H1 (cell line): ENCODE results near the gene YWHAE. TPM values are rescaled to one million over a fixed set of nuclear protein-coding genes. Genes with fewer than 3 reads are reported as not detected.

ENCODE experiments used
- CTCF ChIA-PET: fragments of 300-600 bp; sonication (Branson Sonifier 250); formaldehyde crosslinking; loops from one replicate; lab custom pipeline; 2021; ENCODE audit not compliant: partially characterized antibody; lab: Charles Lee
- POLR2A ChIA-PET: fragments of 300-600 bp; sonication (Branson Sonifier 250); formaldehyde crosslinking; loops from one replicate; lab custom pipeline; 2021; ENCODE audit warnings: inconsistent platforms; ENCODE audit not compliant: partially characterized antibody; lab: Charles Lee
- DNase-seq, 2 experiments: peaks; one replicate each; pipeline versions ENCODE4 v3.0.0 to v3.0.0-alpha.2; 2010 to 2022; ENCODE audit warnings: low spot score in 2 of 2, low read depth in 1 of 2, mixed read lengths in 1 of 2
- FAIRE-seq: peaks from 2 replicates; lab custom pipeline; 2011; peaks lifted over from hg19 to GRCh38; lab: Jason Lieb, UNC
- H2AFZ ChIP-seq: 2 replicates; pipeline ENCODE4 v1.8.1; 2012; ENCODE audit warnings: low read length, inconsistent platforms
- H2AK5ac ChIP-seq: 2 replicates; pipeline ENCODE4 v1.6.1; 2013; ENCODE audit warnings: low read depth, low read length
- H2BK120ac ChIP-seq: replicated peaks from 2 replicates; pipeline ENCODE3; 2013; ENCODE audit warnings: low read depth, low read length, inconsistent platforms
- H2BK12ac ChIP-seq: 2 replicates; pipeline ENCODE4 v1.6.1; 2013; ENCODE audit warnings: low read depth, low read length
- H2BK15ac ChIP-seq: 2 replicates; pipeline ENCODE4 v1.6.1; 2013; ENCODE audit warnings: low read length
- H2BK20ac ChIP-seq: 2 replicates; pipeline ENCODE4 v1.6.1; 2013; ENCODE audit warnings: low read length
- H2BK5ac ChIP-seq: 2 replicates; pipeline ENCODE4 v1.6.1; 2013; ENCODE audit warnings: low read depth, low read length
- H3K14ac ChIP-seq: 2 replicates; pipeline ENCODE4 v1.6.1; 2013; ENCODE audit warnings: inconsistent platforms; ENCODE audit not compliant: insufficient read length
- H3K18ac ChIP-seq: 2 replicates; pipeline ENCODE4 v1.6.1; 2013; ENCODE audit warnings: low read length; ENCODE audit errors: extremely low read depth
- H3K23ac ChIP-seq: 2 replicates; pipeline ENCODE4 v1.6.1; 2013; ENCODE audit warnings: inconsistent platforms; ENCODE audit not compliant: insufficient read length
- H3K23me2 ChIP-seq: 2 replicates; pipeline ENCODE4 v1.6.1; 2013; ENCODE audit warnings: low read depth, low read length
- H3K27ac ChIP-seq: 2 replicates; pipeline ENCODE4 v1.6.1; 2011; ENCODE audit warnings: low read depth, low read length, inconsistent platforms
- H3K27me3 ChIP-seq, 4 experiments: replicated peaks in 1 of 4; 1 replicate in 1 of 4; 2 replicates in 3 of 4; pipeline versions ENCODE4 v1.6.1 to v1.8.1; 2011 to 2013; ENCODE audit warnings: low read length in 3 of 4, mild to moderate bottlenecking in 3 of 4, inconsistent platforms in 2 of 4, mixed read lengths in 2 of 4, moderate library complexity in 1 of 4; ENCODE audit not compliant: control insufficient read depth in 3 of 4, insufficient read depth in 3 of 4; ENCODE audit errors: extremely low read depth in 1 of 4
- H3K36me3 ChIP-seq, 4 experiments: 2 replicates each; pipeline versions ENCODE4 v1.6.1 to v1.8.1; 2011 to 2013; ENCODE audit warnings: mild to moderate bottlenecking in 4 of 4, low read length in 3 of 4, moderate library complexity in 2 of 4, control low read depth in 1 of 4, inconsistent platforms in 1 of 4; ENCODE audit not compliant: insufficient read depth in 4 of 4, control insufficient read depth in 2 of 4
- H3K4ac ChIP-seq: replicated peaks from 2 replicates; pipeline ENCODE3; 2013; ENCODE audit warnings: low read length, low read depth, mixed read lengths, inconsistent platforms; ENCODE audit not compliant: insufficient read length
- H3K4me1 ChIP-seq, 4 experiments: replicated peaks in 1 of 4; 1 replicate in 1 of 4; 2 replicates in 3 of 4; pipeline versions ENCODE4 v1.6.1 to v1.8.1; 2011 to 2013; ENCODE audit warnings: low read length in 3 of 4, inconsistent platforms in 2 of 4, mixed read lengths in 1 of 4; ENCODE audit not compliant: insufficient read depth in 4 of 4, control insufficient read depth in 3 of 4
- H3K4me2 ChIP-seq, 2 experiments: 2 replicates each; pipeline versions ENCODE4 v1.6.1 to v1.8.1; 2011 to 2013; ENCODE audit warnings: low read depth in 2 of 2, low read length in 2 of 2, control low read depth in 1 of 2, inconsistent platforms in 1 of 2, mild to moderate bottlenecking in 1 of 2; ENCODE audit not compliant: insufficient read depth in 1 of 2
- H3K4me3 ChIP-seq, 4 experiments: fragments of 200-600, 300-600 bp in 1 of 4; sonication (generic), shearing (Covaris generic), sonication (Bioruptor Twin) in 1 of 4; 2 replicates each; pipeline versions ENCODE4 v1.5.1 to v1.8.1; 2011 to 2016; ENCODE audit warnings: low read length in 4 of 4, low read depth in 3 of 4, control low read depth in 2 of 4, inconsistent platforms in 2 of 4, mild to moderate bottlenecking in 2 of 4, mixed read lengths in 1 of 4, moderate library complexity in 1 of 4; ENCODE audit not compliant: insufficient read depth in 2 of 4; ENCODE audit errors: extremely low read depth in 1 of 4
- H3K56ac ChIP-seq: replicated peaks from 2 replicates; pipeline ENCODE3; 2013; ENCODE audit warnings: low read depth, mild to moderate bottlenecking, mixed read lengths, low read length, inconsistent platforms; ENCODE audit not compliant: insufficient read length
- H3K79me1 ChIP-seq: 2 replicates; pipeline ENCODE4 v1.6.1; 2013; ENCODE audit warnings: low read depth, low read length, control low read depth
- H3K79me2 ChIP-seq, 2 experiments: 2 replicates each; pipeline versions ENCODE4 v1.6.1 to v1.8.1; 2012 to 2013; ENCODE audit warnings: low read length in 2 of 2, mild to moderate bottlenecking in 2 of 2, inconsistent platforms in 1 of 2; ENCODE audit not compliant: insufficient read depth in 2 of 2, control insufficient read depth in 1 of 2
- H3K9ac ChIP-seq, 4 experiments: replicated peaks in 1 of 4; 1 replicate in 1 of 4; 2 replicates in 3 of 4; pipeline versions ENCODE4 v1.6.1 to v1.8.1; 2011 to 2013; ENCODE audit warnings: low read depth in 3 of 4, low read length in 3 of 4, control low read depth in 2 of 4, mild to moderate bottlenecking in 2 of 4, moderate library complexity in 2 of 4, inconsistent platforms in 1 of 4; ENCODE audit errors: extremely low read depth in 1 of 4
- H3K9me3 ChIP-seq, 2 experiments: 2 replicates each; pipeline versions ENCODE4 v1.6.1 to v1.8.1; 2012 to 2013; ENCODE audit warnings: mild to moderate bottlenecking in 2 of 2, moderate library complexity in 2 of 2, control low read depth in 1 of 2, inconsistent platforms in 1 of 2, low read depth in 1 of 2, low read length in 1 of 2, mixed read lengths in 1 of 2; ENCODE audit not compliant: insufficient read depth in 2 of 2
- H4K20me1 ChIP-seq, 2 experiments: replicated peaks in 1 of 2; 2 replicates each; pipeline versions ENCODE3 to v1.8.1; 2011 to 2013; ENCODE audit warnings: inconsistent platforms in 2 of 2, low read length in 2 of 2, mild to moderate bottlenecking in 1 of 2; ENCODE audit not compliant: insufficient read depth in 2 of 2, control insufficient read depth in 1 of 2
- H4K5ac ChIP-seq: 2 replicates; pipeline ENCODE4 v1.6.1; 2013; ENCODE audit warnings: low read length, low read depth, mixed read lengths, inconsistent platforms; ENCODE audit not compliant: insufficient read length
- H4K8ac ChIP-seq: 2 replicates; pipeline ENCODE4 v1.8.0; 2013; ENCODE audit warnings: mild to moderate bottlenecking, moderate library complexity, low read length, inconsistent platforms; ENCODE audit not compliant: insufficient read depth; ENCODE audit errors: extremely low read depth
- H4K91ac ChIP-seq: replicated peaks from 2 replicates; pipeline ENCODE3; 2013; ENCODE audit warnings: low read length, mixed read lengths, inconsistent platforms; ENCODE audit not compliant: insufficient read length
- ASH2L ChIP-seq: fragments of 200-600, 300-600 bp; sonication (generic); IDR thresholded peaks from one replicate; pipeline ENCODE4 v1.7.1; 2017; ENCODE audit warnings: low read length
- CEBPB ChIP-seq: IDR thresholded peaks from 2 replicates; pipeline ENCODE4 v1.6.1; 2012; ENCODE audit warnings: low read depth, low read length
- HDAC2 ChIP-seq, 2 experiments: fragments of 300-600 bp in 1 of 2; sonication (generic) in 1 of 2; IDR thresholded peaks; 2 replicates each; pipeline ENCODE4 v1.6.1; 2011 to 2012; ENCODE audit warnings: low read depth in 2 of 2, low read length in 2 of 2, mild to moderate bottlenecking in 2 of 2, moderate library complexity in 2 of 2, borderline replicate concordance in 1 of 2, inconsistent platforms in 1 of 2
- JUND ChIP-seq: IDR thresholded peaks from 2 replicates; pipeline ENCODE4 v1.6.1; 2011; ENCODE audit warnings: mild to moderate bottlenecking, improper control_type of control experiment, low read length
- RAD21 ChIP-seq, 2 experiments: IDR thresholded peaks in 1 of 2; conservative IDR thresholded peaks in 1 of 2; 2 replicates each; pipeline ENCODE4 v1.6.1; 2011; ENCODE audit warnings: low read depth in 2 of 2, low read length in 2 of 2, improper control_type of control experiment in 1 of 2, inconsistent platforms in 1 of 2, mild to moderate bottlenecking in 1 of 2, moderate library complexity in 1 of 2
- RNF2 ChIP-seq: fragments of 200-900, 300-1000 bp; sonication (generic); IDR thresholded peaks from 2 replicates; pipeline ENCODE4 v1.7.1; 2016; ENCODE audit warnings: borderline replicate concordance, low read depth, mild to moderate bottlenecking, antibody characterized with exemption, low read length; ENCODE audit not compliant: poor library complexity, severe bottlenecking; ENCODE audit errors: missing control alignments
- SP1 ChIP-seq: IDR thresholded peaks from 2 replicates; pipeline ENCODE4 v1.6.1; 2011; ENCODE audit warnings: low read depth, low read length
- SP2 ChIP-seq: IDR thresholded peaks from 2 replicates; pipeline ENCODE4 v1.6.1; 2012; ENCODE audit warnings: mild to moderate bottlenecking, low read length, inconsistent platforms
- TAF1 ChIP-seq: IDR thresholded peaks from 2 replicates; pipeline ENCODE4 v1.6.1; 2011; ENCODE audit warnings: mild to moderate bottlenecking, low read depth, low read length
- TEAD4 ChIP-seq: IDR thresholded peaks from 2 replicates; pipeline ENCODE4 v1.6.1; 2012; ENCODE audit warnings: low read depth, low read length, inconsistent platforms, mixed read lengths
- YY1 ChIP-seq: IDR thresholded peaks from 2 replicates; pipeline ENCODE4 v1.6.1; 2011; ENCODE audit warnings: low read depth, mild to moderate bottlenecking, low read length
- ZNF274 ChIP-seq: IDR thresholded peaks from 2 replicates; pipeline ENCODE4 v1.7.0; 2012; ENCODE audit warnings: low read length, borderline replicate concordance; ENCODE audit errors: extremely low read depth
- WGBS, 2 experiments: shearing (Covaris generic) in 1 of 2; methylation state at CpG; one replicate each; pipeline versions ENCODE4 v1.1.6 to v1.1.7; 2013 to 2015; ENCODE audit warnings: low lambda C conversion rate in 2 of 2, mixed read lengths in 2 of 2, inconsistent platforms in 1 of 2, low coverage in 1 of 2, missing lambda C conversion rate in 1 of 2; ENCODE audit not compliant: insufficient replicate concordance in 2 of 2, insufficient coverage in 1 of 2, insufficient read length in 1 of 2; ENCODE audit errors: extremely low coverage in 1 of 2, missing lambda C conversion rate in 1 of 2; 5-methylcytosine and 5-hydroxymethylcytosine counted together
- polyA plus RNA-seq, 7 experiments: library from polyadenylated mRNA; depleted of rRNA in 3 of 7; stranded (reverse) in 5 of 7; unstranded in 2 of 7; fragments of >200 nt in 5 of 7; fragments of 200-250 nt in 2 of 7; gene quantifications; 1 replicate in 5 of 7; 2 replicates in 1 of 7; 4 replicates in 1 of 7; pipeline versions ENCODE4 v1.2.1 to v1.2.3, GENCODE V29; 2011 to 2013; ENCODE audit warnings: missing spikeins in 2 of 7, mixed read lengths in 2 of 7
- total RNA-seq: library from RNA; stranded (reverse); fragmentation: NEBNext Ultra II Directional; extraction: Animal tissue kit (Norgen Biotek cat#: 25700); gene quantifications from 2 replicates; pipeline ENCODE4 v1.2.1, GENCODE V29; 2021
- TF ChIP-seq, protein P1 (sequence below): IDR thresholded peaks from 2 replicates; pipeline ENCODE4 v1.6.1; 2011; ENCODE audit warnings: low read length, improper control_type of control experiment

Gene YWHAE
- total and polyA plus RNA-seq, 2 of the 8 experiments (the other 6 are each of a cell fraction or from before 2014, with no cell fraction given) = 559 to 1,186 TPM

DNA sequence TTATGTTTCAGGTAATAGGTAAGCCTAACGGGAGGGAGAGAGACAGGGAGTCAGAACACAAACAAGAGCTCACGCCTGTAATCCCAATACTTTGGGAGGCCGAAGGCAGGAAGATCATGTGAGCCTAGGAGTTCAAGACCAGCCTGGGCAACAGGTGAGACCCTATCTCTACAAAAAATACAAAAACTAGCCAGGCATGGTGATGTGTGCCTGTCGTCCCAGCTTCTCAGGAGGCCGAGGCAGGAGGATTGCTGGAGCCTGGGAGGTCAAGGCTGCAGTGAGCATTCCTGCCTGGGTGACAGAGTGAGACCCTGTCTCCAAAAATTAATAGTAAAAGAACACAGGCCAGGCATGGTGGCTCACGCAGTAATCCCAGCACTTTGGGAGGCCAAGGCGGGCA is 27.4 kb downstream of the YWHAE start:
- Histone ChIP-seq H2BK120ac (no peak overlapping the region), H3K56ac (no peak overlapping the region), H3K79me1 (peaks cover 5% of the 10 kb centered on the region), H3K79me2 (peaks cover 69 to 100% of the 10 kb centered on the region in 2 experiments), H2AK5ac (no peak overlapping the region), H3K23me2 (no peaks in the 10 kb centered on the region), H2AFZ (no peak overlapping the region), H3K18ac (no peak overlapping the region), H2BK20ac (no peak overlapping the region), H3K4me1 (peaks cover 0 to 3% (median 1%) of the 10 kb centered on the region in 4 experiments; a peak in 4 of 7 replicates), H3K27ac (no peak overlapping the region), H3K4ac (no peak overlapping the region), H4K91ac (no peak overlapping the region), H3K9me3 (no peaks in the 10 kb centered on the region), H4K5ac (no peak overlapping the region), H3K23ac (no peak overlapping the region), H3K4me3 (no peak overlapping the region), H2BK12ac (no peak overlapping the region), H3K4me2 (no peak overlapping the region), H3K27me3 (no peaks in the 10 kb centered on the region), H3K9ac (no peak overlapping the region), H4K20me1 (peaks cover 46 to 52% of the 10 kb centered on the region in 2 experiments), H2BK15ac (no peak overlapping the region), H2BK5ac (no peak overlapping the region; the same call in 1 of the 2 replicates), H3K14ac (no peak overlapping the region), H3K36me3 (peaks cover 0 to 6% (median 0%) of the 10 kb centered on the region in 4 experiments; a peak in 3 of 8 replicates), H4K8ac (no peak overlapping the region)
- DNase-seq = no peak
- ChIA-PET CTCF (no interaction called here), POLR2A (interaction anchor here (0.6 to 3.4 kb wide), 6 partner anchors 10 to 42 kb away, joined by 3 to 18 read pairs (median 6); partner anchors contain the start of gene YWHAE)
- WGBS, 2 experiments = 90% methylated on average over 7 of the region's 7 CpGs; no CpG with 5 or more reads in 1 of the 2 experiments
- FAIRE-seq = no peak
- TF ChIP-seq HDAC2 (IDR thresholded peaks at IDR 0.05; ENCODE audit: borderline replicate concordance in 1 of 2, low read depth in 2 of 2, low read length in 2 of 2) = no peak
- TF ChIP-seq RAD21 (IDR thresholded peaks at IDR 0.05 in 1 of 2, conservative IDR thresholded peaks at IDR 0.05 in 1 of 2; ENCODE audit: low read depth in 2 of 2, low read length in 2 of 2) = no peak
- TF ChIP-seq SP2 = no peak
- TF ChIP-seq YY1 = no peak
- no peak for TF ChIP-seq ASH2L
- TF ChIP-seq JUND = no peak
- TF ChIP-seq TAF1 = no peak
- TF ChIP-seq RNF2 = no peak
- TF ChIP-seq, protein P1, sequence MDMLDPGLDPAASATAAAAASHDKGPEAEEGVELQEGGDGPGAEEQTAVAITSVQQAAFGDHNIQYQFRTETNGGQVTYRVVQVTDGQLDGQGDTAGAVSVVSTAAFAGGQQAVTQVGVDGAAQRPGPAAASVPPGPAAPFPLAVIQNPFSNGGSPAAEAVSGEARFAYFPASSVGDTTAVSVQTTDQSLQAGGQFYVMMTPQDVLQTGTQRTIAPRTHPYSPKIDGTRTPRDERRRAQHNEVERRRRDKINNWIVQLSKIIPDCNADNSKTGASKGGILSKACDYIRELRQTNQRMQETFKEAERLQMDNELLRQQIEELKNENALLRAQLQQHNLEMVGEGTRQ = no peak
- no peak for TF ChIP-seq TEAD4
- TF ChIP-seq CEBPB = no peak
- no peak for TF ChIP-seq SP1
- TF ChIP-seq ZNF274 = no peak
